Astrocyte of the cerebellum (primary cell): ENCODE results near the gene NUP160.
A peak's percentile ranks its signal among the peaks of the same experiment; 100 is the strongest.
"Not testable (repeated sequence)": the region's sequence is repeated elsewhere in the genome, so short reads cannot be mapped to it uniquely, and the experiment has no call there.

Source experiments
- DNase-seq: peaks from one replicate; pipeline ENCODE4 v3.0.0-alpha.2; 2011; ENCODE audit warnings: low read depth
- H3K4me3 ChIP-seq: 2 replicates; pipeline ENCODE4 v1.5.1; 2011; ENCODE audit warnings: mild to moderate bottlenecking, low read depth, low read length, moderate library complexity
- CTCF ChIP-seq: IDR thresholded peaks from 2 replicates; pipeline ENCODE4 v1.5.1; 2012; ENCODE audit warnings: low read length, low read depth, moderate library complexity, mild to moderate bottlenecking; ENCODE audit errors: missing control alignments
- in situ Hi-C: cut with HindIII; loops from 2 replicates; pipeline ENCODE4 v1.10.0; 2017; ENCODE audit warnings: low sequenced_read_pairs

Gene NUP160

DNA sequence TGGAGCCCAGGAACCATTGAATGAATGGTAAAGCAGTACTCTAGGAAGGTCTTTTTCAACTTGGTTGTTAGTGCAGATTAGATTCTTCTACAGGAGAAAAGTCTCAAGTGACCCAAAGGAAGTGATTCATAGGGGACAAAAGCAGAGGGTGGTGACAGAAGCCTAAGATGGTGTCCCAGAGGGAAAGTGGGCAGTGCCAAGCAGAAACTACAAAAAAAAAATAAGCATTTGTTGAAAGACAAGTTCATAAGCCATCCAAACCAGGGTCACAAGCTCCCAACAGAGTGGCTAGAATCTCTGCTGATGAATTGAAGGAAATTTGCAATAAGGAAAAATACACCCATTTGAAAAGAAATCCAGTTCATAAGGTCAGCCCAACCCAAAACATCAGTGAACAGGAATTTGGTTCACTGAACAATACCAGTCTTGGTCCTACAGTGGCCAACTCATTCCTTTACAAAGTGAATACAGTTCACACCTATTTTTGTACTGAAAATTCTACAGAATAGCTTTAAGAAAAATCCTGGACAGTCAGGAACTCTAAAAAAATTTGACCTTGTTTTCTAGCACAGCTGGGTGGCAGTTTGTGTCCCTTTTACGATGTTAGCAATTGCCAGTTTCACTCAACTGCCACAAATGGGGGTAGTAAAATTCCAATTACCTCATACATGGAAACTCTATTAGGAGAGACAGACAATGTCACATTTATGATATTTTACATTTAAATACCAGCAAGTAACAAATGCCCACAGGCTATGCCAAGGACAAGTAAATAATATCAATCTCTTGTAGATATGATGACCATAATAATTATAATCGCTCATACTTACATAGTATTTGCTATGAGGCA lies 21.6 kb upstream of the NUP160 start:
- no peak for TF ChIP-seq CTCF
- no peak for DNase-seq
- H3K4me3 ChIP-seq: no peak overlapping the region
- in situ Hi-C loops: no loop called here

DNA sequence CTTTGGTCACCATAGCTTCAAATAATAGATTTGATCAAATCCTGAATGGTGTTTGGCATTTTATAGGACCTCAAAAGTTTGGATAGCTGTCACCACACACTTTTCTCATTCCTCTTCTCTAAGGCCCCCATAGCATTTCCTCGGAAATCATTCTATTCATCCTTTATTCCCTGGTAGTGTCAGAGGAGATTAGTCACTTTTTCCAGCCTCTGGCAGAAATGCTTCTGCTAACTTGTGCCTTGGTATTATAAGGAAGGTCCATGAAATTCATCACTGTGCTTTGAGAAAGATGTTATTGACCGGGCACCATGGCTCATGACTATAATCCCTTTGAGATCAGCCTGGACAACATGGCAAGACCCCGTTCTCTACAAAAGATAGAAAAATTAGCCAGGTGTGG lies 19.7 kb upstream of the NUP160 start:
- no peak for DNase-seq
- H3K4me3 ChIP-seq: no peak overlapping the region
- TF ChIP-seq CTCF: no peak
- in situ Hi-C loops: no loop called here

DNA sequence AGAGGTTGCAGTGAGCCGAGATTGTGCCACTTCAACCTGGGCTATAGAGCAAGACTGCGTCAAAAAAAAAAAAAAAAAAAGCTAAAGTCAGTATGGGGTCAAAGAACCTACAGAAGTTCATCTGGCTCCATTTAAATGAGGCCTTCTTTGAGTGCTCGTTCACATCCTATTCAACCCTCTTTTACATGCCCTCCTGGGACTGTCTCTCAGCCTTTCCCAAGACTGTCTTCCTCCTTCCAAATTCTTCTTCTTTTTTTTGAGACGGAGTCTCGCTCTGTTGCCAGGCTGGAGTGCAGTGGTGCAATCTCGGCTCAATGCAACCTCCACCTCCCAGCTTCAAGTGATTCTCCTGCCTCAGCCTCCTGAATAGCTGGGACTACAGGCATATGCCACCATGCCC lies 18.7 kb upstream of the NUP160 start:
- H3K4me3 ChIP-seq, in situ Hi-C loops, DNase-seq: not testable (repeated sequence)

DNA sequence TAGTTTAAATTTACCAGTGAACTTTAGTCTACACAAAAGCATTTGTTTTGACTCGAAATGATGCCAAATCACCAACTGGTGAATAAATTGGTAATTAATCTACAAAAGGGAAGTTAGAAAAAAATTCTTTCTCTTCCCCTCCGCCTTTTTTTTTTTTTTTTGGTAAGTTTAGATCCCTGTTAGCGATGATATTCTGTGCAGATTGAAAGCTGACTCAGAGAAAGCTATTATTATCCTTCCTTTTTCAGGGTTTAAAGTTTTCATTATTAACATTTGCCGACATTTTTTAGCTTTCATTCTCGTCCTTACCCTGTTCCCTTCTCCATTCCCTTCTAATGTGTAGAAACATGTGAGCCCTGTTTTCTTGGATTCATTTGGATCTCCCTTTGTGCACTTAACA lies 16.8 kb upstream of the NUP160 start:
- H3K4me3 ChIP-seq: no peak overlapping the region
- TF ChIP-seq CTCF: no peak
- DNase-seq: no peak
- in situ Hi-C loops: no loop called here

DNA sequence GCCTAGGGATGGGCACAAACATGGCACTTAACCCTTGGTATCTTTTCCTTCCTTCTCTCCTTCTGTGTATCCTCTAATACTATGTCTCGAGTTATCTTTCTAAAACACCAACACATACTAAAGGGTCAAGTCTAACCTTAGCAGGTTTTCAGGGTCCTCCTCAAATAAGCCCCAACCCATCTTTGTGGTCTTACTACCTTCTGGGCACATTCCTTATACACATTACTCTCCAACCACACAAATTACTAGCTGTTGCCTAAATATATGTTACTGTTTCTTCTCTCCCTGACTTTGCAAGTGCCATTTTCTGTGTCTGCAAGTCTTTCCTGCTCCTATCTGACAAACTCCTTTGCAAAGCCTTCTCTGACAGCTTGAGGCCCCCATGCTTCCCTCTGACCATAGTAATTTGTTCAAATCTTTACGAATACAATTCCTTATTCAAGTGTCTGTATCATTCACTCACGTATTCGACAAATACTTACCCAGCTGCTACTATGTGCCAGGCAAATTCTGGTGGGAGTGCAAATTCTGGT lies 15.8 kb upstream of the NUP160 start:
- no peak for DNase-seq
- no peak overlapping the region for H3K4me3 ChIP-seq
- no peak for TF ChIP-seq CTCF
- in situ Hi-C loops: no loop called here

DNA sequence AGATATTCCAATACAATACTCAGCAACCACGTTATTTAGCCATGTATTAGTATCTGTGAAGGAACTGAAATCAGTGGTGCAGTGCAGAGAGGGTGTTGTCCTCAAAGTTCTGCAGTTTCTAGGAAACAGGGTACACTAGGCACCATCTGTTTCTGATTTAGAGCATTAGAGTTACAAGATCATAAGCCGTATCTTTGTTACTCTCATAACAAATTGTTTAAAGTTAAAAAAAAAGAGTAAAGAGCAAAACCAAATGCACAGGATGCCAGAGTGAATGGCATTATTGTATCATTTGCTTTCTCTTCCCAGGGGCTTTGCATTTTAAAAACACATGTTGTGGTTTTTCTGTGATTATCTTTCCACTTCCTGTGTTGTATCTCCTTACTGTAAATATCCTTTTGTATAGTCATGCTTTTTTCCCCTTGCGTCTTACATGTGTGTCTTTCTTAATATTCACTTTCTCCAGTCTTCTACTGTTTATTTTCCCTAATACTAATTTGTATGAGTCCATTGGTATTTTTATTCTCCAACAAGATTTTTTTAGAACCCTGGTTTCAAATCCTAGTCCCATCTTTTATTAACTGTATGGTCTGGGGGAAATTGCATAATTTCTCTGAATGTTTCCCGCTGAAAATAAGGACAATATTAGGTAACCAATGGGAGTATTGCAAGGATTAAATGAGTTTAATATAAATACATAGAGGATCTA lies 15.2 kb upstream of the NUP160 start:
- in situ Hi-C loops: no loop called here
- H3K4me3 ChIP-seq: no peak overlapping the region
- DNase-seq: peak; percentile 37
- no peak for TF ChIP-seq CTCF

DNA sequence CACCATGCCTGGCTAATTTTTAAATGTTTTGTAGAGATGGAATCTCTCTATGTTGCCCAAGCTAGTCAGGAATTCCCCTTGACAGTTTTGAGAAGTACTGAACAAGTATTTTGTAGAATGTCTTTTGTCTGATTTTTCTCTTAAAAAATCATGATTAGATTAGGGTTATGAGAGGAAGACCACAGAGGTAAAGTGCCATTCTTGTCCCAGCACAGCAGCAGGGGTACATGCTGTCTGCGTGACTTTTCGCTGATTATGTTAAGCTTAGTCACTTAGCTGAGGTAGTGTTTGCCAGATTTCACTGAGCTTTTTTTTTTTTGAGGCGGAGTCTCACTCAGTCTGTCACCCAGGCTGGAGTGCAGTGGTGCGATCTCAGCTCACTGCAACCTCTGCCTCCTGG lies 13.6 kb upstream of the NUP160 start:
- TF ChIP-seq CTCF: no peak
- in situ Hi-C loops: no loop called here
- H3K4me3 ChIP-seq: no peak overlapping the region
- DNase-seq: no peak
